ENCODE results near the gene ABLIM3.

DNA sequence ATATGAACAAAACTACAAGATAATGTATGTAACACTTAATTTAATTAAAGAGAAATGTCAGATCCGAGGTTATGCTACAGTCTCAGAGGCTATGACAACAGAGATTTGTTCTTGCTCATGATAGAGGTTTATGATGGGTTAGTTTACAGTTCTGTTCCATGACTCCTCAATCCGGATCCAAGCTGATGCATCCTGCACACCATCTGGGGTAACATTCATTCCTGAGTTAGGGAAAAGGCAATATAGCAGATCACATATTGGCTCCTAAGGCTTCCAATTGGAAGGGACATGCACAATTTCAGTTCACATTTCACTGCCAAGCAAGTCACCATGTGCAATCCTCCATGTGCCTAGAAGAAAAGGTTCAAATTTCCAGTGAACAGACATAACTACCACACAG lies 40.4 kb downstream of the ABLIM3 start:
- TF ChIP-seq ZNF274 (IDR thresholded peaks at IDR 0.05; ENCODE audit: low read depth, low read length) (no peak), SUZ12 (IDR thresholded peaks at IDR 0.05; ENCODE audit: extremely low read depth, insufficient read depth, insufficient read length) (no peak)
